ENCODE data around the gene EFCAB13. TPM values are rescaled to one million over a fixed set of nuclear protein-coding genes. Genes with fewer than 3 reads are reported as not detected.

EFCAB13 gene, protein sequence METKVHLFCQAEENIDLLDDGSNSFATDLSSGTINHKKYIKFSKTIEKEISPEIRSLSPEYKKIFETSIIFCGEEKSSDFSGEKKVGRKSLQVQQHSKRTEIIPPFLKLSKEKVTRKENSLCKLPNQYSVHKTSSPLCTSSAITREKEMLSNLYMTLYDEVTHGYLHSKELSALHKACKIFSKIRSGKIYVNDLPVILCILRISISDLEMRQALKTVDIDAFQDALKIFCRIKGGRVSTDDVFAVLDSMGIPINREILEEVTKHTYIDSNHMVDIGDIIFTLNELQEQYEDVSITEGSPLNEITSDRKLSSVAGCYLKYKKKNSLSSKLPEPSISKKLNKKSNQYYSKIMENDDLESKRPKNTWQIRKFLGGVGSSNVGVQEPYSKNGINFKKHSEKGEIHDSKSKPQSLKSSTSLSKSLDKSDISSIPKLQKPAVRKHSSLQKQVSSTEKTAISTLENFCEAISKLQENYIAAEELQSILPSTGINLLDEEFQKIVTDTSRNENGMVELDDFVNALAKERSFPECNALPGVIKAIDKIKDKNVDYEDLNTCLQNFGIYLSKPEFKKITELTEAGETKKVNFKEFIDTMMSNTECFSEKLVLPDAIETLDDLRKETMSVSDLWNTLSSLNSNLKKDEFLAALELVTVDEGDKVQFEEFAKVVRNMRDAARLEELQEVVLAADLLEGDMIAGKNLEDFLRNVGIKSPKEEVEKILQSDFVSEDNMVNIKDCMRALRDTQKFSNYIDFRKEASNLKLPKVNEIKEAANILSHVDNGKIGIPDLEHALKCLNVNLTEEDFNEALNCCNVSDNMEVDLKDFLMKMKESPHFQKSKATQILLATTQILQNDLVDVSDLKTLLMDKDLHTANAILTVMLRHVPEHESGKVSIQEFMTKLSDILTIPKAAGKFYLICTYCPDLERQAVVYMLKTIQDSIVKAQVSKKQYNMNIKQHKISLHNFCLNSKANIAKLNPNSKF
- total RNA-seq (2022; extraction: Qiagen RNA extraction; ENCODE audit: low read depth) = 0.68 to 3.4 TPM (median 2.6 TPM) in 5 replicates

DNA sequence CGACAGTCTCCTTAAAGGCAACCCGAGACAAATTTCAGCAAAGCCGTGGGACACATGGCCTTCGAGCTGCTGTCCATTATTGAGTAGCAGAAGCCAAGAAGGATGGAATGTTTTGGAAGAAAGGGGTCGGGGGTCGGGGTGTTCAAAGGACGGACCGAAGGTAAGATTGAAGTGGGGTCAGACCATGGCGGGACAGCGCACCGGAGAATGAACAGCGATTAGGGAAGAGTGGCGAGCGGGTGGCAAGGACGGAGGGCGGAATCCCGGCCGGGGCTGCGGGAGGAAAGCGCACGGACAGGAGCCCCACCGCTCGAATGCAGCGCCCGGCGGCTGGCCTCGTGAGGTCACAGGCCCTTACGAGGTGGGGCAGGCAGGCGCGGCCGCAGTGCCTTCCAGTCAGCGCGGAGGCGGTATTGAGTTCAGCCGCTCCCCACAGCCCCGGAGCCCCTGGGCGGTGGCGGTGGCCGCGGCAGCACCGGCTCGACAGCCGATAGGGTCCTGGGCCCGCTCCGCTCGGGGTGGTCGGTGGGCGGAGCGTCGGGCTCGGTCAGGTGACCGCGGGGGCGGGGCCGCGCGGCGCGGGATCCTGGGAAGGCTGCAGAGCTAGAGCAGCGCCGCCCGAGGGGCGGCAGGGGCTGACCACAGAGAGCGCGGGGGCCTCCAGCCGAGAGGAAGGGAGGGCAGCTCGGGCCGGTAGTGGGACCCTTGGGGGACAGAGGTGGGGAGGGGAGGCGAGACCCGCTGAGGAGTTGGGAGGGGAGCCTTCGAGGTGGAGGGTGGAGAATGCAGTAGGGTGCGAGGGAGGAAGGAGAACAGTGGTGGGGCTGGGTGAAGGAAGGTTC, at the start of gene EFCAB13:
Gene EFCAB13 (plus strand): TSS at position 574 of the 842 bp plus-strand sequence. CDS start 4,399 bp downstream, outside the sequence.

Other genes starting within 250 kb of the EFCAB13 start
- 69.0 to 95.8 TPM (median 84.3 TPM) in 5 replicates for gene CDC27, start 134.7 kb upstream of the EFCAB13 start, total RNA-seq (2022; extraction: Qiagen RNA extraction; ENCODE audit: low read depth)
- 0.33 TPM in 2 of 5 replicates, not detected in the others for gene MYL4, start 114.6 kb upstream of the EFCAB13 start, total RNA-seq (2022; extraction: Qiagen RNA extraction; ENCODE audit: low read depth)
- 2.7 to 5.7 TPM (median 4.7 TPM) in 5 replicates for gene ITGB3, start 70.1 kb upstream of the EFCAB13 start, total RNA-seq (2022; extraction: Qiagen RNA extraction; ENCODE audit: low read depth)
- 57.7 to 83.6 TPM (median 66.6 TPM) in 5 replicates for gene NPEPPS, start 207.2 kb downstream of the EFCAB13 start, total RNA-seq (2022; extraction: Qiagen RNA extraction; ENCODE audit: low read depth)

All from A549 treated with ZK216348 at 1 μM for 4 hours (cell line).